CD4-positive, alpha-beta T cell treated with Interleukin-15 for 4 hours (primary cell): Measurements from ENCODE around the gene EVC.
"Not testable (repeated sequence)": the region's sequence is repeated elsewhere in the genome, so short reads cannot be mapped to it uniquely, and the experiment has no call there.

Experiments used
- DNase-seq: peaks from one replicate; pipeline ENCODE4 v3.0.0-alpha.2; 2020; ENCODE audit warnings: low spot score

The EVC gene

DNA sequence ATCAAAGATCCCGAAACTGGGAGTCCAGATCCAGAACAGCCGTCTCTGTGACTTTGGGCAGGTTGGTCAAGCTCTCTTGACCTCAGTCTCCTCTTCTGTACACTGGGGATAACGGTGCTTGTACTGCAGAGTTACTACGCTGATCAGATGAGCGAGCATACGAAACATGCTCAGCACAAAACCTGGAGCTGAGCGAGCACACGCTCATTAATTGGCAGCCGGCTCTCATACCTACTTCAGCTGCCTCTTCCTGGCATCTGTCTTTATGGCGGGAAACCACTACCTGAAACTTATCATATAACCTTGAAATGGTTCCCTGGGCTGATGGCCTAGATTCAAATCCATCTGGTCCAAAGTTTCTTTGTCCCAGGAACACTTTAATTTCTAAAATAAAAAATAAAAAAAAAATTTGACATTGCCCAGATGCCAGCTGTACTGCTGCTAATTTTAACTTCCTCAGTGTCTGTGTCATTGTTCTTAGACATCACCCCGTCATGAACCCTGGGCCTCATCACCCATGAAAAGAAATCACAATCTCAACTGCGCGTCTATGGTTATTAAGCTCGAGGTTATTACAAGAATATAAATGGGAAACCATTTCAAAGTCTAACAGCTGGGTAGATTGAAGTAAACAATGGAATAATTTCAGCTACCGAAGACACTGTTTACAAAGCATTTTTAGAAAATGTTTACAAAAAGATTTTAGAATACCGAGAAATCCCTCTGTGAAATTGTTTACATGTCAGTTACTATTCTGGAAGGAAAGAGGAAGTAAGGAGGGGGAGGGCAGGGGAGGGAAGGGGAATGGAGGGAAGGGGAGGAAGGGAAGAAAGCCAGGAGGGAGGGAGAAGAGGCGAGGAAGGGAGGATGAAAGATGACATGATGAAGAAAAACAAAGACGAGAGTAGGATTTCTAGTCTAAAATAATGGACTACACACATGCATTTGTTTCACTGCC lies 132.9 kb downstream of the EVC start:
- DNase-seq = no peak

DNA sequence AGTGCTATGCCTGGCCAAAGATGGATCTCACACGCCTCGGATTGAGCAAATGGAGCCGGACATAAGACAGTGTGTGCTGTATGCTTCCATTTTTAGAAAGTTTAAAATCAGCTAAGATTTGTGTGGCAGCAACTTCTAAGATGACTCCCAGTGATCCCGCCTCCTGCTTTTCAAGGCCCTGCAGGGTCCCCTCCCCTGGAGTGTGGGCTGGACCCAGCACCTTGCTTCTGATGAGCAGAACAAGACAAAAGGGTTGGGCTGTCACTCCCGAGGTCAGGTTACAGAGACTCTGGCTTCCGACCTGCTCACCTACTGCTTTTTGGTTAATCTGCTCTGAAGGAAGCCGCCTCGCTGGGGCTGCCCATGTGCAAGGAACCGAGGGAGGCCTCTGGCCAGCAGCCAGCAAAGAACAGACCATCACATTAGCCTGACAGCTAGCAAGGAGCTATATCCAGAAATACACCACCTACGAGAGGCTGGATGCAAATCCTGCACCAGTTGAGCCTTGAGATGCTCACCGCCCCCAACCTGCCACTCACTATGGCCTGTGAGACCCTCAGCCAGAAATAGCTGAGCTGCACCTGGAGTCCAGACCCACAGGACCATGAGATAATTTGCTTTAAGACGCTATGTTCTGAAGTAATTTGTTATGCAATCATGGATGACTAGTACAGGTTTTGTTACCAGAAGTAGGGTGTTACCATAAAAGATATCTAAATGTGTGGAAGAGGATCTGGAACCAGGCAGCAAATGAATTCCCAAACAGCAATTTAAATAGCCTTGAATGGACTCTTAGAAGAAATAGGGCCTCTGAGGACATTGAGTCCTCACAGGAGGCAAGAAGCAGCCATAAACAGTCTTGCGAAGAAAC lies 134.3 kb downstream of the EVC start:
- DNase-seq = no peak

GRCh38 chr4:5851637-5852301 lies 140.8 kb downstream of the EVC start:
- DNase-seq = no peak

DNA sequence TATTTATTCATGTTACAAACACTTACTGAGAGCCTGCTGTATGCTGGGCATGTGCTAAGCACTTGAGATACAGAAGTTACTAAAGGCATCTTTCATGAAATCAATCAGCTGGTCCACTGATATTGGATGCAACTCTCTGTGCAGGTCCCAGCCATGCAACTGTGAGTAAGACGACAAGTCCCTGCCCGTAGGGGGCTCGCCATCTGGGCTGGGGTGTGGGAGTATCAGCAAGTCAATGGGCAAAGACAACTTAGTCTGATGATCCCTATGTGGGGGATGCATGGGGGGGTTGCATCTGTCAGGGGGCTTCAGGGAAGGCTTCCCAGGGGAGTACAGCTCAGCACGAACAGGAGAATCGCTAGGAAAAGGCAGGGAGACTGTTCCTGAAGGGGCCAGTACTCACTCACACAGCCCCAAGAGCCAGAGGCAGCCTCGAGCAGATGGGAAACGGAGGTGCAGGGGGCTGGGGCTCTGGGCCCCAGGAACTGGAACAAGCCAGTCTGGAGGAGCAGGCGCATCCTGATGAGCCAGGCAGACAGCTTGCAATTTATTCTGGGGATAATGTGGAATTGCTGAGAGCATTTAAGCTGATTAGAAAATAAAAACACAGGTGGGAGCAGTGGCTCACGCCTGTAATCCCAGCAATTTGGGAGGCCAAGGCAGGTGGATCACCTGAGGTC lies 141.7 kb downstream of the EVC start:
- DNase-seq = no peak

GRCh38 chr4:5854929-5855328 lies 143.9 kb downstream of the EVC start:
- DNase-seq = no peak

GRCh38 chr4:5856362-5856761 lies 145.4 kb downstream of the EVC start:
- not testable (repeated sequence) for DNase-seq

DNA sequence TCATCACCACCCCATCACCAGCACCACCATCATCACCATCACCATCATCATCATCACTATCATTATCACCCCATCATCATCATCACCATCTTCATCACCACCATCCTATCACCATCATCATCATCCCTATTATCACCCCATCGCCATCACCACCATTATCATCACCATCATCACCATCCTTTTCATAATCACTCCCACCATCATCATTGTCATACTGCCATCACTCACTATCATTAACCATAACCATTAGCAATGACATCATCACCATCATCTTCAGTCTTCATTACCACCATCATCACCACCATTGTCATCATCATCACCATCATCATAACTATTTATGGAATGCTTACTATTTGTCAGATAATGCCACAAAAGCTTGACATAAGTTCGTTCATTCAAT lies 146.2 kb downstream of the EVC start:
- DNase-seq = no peak

GRCh38 chr4:5858020-5858769 lies 147.2 kb downstream of the EVC start:
- no peak for DNase-seq

- no peak for DNase-seq
These were observed 152.6 kb downstream of the EVC start for GRCh38 chr4:5863461-5864113.
